GM20000 (cell line): Measurements from ENCODE around the gene GLG1.
"Not testable (repeated sequence)": the region's sequence is repeated elsewhere in the genome, so short reads cannot be mapped to it uniquely, and the experiment has no call there.

ENCODE experiments used
- DNase-seq: peaks from one replicate; pipeline ENCODE4 v3.0.0; 2012; ENCODE audit warnings: low spot score
- TF ChIP-seq, protein P1 (sequence below): IDR thresholded peaks from 2 replicates; pipeline ENCODE4 v1.5.1; 2012; ENCODE audit warnings: mild to moderate bottlenecking, control low read depth; ENCODE audit errors: extremely low read depth, missing control alignments

GLG1 gene

DNA sequence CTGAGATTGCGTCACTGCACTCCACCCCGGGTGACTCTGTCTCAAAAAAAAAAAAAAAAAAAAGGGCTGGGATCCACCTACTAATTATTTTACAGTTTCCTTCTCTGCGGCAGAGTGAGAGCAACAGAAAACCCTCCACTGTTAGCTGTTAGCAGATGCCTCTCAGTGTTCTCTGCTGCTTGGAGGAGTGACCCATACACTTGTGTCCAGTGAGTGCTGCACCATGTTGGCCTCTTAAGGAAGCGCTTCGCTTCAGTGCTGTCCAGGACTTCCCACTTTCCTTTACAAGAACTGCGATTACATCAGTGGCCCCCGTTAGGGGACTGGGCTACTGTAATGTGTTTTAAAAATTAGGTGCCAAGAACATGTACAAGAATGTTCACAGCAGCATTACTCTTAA lies 167.2 kb downstream of the GLG1 start:
- TF ChIP-seq, protein P1, sequence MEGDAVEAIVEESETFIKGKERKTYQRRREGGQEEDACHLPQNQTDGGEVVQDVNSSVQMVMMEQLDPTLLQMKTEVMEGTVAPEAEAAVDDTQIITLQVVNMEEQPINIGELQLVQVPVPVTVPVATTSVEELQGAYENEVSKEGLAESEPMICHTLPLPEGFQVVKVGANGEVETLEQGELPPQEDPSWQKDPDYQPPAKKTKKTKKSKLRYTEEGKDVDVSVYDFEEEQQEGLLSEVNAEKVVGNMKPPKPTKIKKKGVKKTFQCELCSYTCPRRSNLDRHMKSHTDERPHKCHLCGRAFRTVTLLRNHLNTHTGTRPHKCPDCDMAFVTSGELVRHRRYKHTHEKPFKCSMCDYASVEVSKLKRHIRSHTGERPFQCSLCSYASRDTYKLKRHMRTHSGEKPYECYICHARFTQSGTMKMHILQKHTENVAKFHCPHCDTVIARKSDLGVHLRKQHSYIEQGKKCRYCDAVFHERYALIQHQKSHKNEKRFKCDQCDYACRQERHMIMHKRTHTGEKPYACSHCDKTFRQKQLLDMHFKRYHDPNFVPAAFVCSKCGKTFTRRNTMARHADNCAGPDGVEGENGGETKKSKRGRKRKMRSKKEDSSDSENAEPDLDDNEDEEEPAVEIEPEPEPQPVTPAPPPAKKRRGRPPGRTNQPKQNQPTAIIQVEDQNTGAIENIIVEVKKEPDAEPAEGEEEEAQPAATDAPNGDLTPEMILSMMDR = no peak
- no peak for DNase-seq

DNA sequence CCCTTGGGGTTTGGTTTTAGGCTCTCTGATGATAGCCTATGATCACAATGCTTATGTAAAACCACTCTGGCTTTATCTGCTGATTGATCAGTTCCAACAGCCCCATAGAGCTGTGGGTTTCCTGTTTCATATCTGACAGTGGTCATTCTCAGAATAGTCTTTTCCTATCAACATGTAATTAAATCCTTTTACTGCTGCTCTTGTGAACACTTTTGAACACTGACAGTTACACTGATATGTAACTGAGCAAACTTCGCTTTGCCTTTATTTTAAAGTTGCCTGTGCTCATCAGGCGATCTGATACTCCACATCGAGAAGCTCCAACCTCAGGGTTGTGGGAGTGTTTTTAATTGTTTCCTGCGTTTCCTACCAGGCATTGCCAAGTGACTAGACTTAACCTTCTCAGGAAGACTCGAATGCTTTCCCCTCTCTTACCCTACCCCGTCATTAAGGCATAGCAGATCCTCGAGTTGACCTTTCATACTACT lies 168.4 kb downstream of the GLG1 start:
- DNase-seq = no peak
- TF ChIP-seq, protein P1 = no peak

DNA sequence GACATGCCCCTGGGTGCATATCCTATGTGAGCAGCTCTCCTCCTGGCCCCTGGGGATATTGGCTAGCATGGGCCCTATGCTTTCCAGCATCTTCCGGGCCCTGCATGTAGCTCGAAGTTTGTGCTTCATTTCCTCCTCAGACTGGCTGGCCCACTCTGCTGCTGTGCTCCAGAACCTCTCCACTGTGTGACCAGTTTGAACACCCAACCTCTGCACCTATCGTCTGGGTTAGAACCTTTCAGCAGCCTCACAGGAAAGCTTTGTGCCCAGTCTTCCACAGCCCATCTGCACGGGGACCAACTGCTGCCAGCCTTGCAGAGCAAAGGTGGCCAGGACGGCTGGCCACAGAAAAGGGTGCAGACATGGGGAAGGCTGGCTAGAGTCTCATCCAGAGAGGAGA lies 175.4 kb downstream of the GLG1 start:
- no peak for DNase-seq
- TF ChIP-seq, protein P1 = no peak

DNA sequence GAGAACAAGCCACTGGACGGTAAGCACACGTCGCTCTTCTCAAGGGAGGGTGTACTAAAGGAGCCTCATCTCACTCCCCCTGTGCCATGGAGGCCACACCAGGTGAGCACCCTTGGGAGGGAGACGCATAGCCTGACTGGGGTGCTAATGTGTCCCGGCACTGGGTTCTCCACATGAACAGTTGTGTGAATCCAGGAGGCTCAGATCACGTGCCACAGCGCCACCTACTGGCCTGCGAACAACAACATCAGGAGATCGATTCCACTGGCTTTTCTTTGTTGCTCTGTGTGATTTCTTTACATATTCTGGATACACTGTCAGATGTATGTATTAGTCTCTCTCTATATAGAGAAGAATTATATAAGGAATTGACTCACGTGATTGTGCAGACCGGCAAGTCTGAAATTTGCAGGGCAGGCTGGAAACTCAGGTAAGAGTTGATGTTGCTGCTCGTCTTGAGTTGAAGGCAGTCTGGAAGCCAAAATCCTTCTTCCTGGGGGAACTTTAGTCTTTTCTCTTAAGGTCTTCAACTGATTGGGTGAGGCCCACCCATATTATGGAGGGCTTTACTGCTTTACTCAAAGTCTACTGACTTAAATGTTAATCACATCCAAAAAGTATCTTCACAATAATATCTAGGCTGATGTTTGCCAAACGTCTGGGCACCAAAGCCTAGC lies 176.7 kb downstream of the GLG1 start:
- TF ChIP-seq, protein P1 = peak; percentile 56
- peak; percentile 38 for DNase-seq

DNA sequence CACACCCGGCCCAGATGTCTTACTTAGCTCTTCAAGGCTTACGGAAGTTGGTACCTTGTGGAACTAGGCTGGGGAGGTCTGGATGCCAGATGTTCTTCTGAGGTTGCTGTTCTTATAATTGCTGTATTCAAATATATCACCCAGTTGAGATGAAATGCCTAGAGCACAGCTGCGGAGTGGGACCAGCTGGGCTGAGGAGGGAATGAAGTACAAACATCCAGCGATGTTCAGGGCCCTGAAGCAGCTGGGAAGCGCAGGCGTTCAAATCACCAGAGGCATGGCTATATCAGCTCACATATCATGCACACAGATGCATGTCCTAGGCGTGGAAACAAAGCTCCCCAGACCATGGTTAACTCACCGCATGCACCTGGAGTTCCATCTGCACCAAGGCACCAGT lies 178.4 kb downstream of the GLG1 start:
- DNase-seq = not testable (repeated sequence)

DNA sequence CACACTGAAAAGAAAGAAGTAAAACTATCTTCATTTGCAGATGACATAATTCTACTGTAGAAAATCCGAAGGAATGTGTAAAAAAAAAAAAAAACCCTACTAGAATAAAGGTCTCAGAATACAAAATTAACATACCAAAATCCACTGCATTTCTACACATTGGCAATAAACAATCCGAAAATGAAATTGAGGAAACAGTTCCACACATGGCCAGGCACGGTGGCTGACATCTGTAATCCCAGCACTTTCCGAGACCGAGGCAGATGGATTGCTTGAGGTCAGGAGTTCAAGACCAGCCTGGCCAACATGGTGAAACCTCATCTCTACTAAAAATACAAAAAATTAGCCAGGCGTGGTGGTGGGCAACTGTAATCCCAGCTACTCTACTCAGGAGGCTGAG lies 181.2 kb downstream of the GLG1 start:
- DNase-seq = not testable (repeated sequence)

DNA sequence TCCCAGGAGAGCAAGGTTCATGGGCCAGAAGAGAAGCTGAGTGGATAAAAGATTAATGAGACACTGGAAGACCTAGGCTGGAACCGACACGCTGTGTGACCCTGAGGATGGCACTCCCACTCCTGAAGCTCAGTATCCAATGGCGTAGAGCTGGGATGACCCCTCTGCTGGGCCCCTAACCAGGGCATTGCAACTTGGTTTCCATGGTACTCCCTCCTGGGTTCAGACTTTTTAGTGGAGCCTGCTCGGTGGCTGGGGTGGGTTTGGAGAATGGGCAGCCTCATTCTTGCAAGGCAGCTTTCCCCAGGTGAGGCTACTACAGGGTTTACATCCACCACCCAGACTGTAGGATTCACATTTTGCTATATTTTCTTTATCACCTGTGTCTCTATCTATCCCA lies 183.2 kb downstream of the GLG1 start:
- not testable (repeated sequence) for DNase-seq

DNA sequence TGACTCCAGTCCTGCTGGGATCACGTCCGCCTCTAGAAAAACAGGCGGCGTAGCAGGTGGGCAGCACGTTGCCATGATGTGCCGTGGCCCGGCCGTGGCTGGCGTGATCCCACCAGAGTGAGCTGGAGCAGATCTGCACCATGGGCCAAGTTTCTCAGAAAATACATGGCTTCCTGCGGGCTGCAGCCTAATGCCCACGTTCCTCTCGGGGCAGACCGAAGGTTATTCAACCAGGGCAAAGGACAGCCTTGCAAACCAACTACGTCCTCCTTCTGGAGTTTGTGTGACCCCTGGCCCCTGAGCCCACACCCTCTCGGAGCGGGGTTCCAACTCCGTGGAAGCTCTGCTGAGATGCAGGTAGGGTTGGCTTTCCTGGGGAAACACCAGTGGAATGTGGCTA lies 184.8 kb downstream of the GLG1 start:
- not testable (repeated sequence) for DNase-seq

DNA sequence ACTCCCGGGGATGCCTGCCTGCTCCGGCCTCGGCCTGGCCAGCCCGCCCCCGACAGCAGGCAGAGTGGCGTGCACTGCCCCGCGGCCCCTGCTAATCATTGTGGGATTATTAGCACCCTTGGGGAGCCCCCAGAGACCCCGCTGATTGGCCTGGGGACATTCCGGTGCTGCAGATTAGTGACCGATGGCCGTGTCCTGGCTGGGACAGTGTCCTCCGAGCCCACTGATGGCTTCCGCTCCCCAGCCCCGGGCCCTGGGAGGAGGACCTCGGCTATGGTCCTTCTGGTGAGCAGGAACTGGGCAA lies 185.5 kb downstream of the GLG1 start:
- not testable (repeated sequence) for DNase-seq

DNA sequence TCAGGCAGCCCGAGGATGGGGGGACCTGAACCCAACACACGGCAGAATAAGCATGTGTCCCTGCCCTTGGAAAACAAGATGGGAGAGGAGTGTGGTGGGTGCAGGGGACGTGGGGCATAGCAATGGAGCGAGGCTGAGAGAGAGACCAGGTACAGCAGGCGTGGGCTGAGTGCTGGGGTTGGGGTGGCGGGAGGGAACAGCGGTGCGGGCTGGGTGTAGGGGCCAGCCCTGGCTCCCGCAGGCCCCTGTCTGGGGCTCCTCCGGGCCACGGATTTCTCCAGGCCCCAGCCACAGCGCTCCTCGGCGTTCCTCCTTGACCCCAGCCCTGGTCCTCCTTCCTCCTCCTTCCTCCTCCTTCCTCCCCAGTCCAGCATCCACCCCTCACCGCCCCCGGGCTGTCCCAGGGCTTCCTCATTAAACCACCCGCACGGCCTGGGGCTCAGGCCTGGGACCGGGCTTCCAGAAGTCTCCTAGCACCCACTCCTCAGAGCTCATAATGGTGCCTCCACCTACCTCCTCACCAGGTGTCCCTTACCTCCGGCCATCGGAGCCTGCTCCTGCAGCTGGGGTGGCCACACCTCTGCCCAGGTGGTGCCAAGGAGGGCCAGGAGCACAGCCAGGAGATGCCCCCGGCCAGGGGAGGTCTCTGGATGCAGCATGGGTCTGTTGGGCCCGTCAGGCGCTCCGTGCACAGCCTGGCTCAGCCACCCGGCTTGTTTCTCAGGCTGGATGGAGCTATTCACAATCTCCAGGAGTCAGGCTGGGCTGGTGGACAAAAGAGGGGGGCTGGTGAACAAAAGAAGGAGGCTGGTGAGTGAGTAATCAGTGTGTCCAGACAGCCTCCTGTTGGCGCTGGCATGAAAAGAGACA lies 186.1 kb downstream of the GLG1 start, which contains the start of gene CLEC18B:
Gene CLEC18B (minus strand): TSS at position 867 of the 870 bp plus-strand sequence. CDS start 208 bp downstream, at position 659.
- not testable (repeated sequence) for DNase-seq

DNA sequence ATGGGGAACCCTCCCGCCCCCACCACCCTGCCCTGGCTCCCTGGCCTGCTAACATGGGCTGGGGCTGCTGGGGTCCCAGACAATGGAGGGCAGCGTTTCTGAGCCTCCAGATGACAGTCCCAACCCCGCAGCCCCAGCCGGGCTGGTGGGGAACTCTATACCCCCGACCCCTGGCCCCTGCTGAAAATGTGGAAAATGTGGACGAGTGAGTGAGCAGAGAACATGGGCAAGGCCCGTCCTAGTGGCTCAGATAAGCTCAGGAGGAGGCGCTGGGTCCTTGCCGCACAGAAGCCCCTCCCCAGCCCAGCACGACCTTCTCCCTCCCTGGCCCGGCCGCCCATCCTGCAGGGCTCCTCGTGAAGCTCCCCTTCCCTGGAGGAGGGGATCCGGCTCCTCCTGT lies 187.1 kb downstream of the GLG1 start:
- DNase-seq = not testable (repeated sequence)

DNA sequence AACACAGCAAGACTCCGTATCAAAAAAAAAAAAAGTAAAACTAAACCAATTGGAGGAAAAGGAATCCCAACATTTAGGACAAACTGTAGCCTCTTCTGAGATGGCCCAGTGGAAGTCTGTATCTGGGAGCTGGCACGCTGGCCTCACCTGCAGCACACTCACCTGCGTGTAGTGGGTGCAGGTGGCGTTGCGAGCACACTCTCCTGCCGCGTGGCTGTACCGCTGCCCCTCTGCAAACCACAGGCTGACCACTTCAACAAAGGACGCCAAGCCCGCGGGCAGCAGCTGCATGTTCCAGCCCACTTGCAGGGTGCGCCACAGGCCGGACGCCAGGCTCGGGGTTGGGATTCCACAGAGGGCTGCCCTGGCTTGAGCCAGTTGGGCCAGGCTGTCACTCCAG lies 189.0 kb downstream of the GLG1 start:
- not testable (repeated sequence) for DNase-seq

DNA sequence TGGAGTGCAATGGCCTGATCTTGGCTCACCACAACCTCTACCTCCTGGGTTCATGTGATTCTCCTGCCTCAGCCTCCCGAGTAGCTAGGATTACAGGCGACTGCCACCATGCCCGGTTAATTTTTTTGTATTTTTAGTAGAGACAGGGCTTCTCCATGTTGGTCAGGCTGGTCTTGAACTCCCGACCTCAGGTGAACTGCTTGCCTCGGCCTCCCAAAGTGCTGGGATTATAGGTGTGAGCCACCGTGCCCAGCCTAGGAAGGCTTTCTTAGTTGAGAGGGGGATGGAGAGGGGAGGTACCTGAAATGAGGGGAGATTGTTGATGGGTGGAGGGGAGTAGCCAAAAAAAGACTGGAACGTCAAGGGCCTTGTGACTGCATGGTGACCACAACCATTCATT lies 193.0 kb downstream of the GLG1 start:
- not testable (repeated sequence) for DNase-seq

DNA sequence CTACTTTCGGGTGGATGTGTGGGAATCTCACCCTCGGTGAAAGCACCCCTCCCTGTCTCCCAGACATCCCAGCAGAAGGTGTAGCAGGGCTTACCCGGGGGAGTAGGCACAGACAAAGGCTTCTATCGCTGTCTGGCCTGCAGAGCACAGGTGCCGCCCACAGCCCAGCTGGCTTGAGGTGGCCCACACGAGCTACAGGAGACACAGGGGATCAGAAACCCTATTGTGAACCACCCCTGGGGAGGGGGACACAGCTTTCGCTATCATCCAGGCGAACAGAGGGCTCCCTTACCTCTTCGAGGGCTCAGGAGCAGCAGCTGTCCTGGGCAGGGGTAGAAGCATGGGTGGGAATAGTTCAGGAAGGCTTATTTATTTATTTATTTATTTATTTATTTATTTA lies 193.4 kb downstream of the GLG1 start:
- DNase-seq = not testable (repeated sequence)

DNA sequence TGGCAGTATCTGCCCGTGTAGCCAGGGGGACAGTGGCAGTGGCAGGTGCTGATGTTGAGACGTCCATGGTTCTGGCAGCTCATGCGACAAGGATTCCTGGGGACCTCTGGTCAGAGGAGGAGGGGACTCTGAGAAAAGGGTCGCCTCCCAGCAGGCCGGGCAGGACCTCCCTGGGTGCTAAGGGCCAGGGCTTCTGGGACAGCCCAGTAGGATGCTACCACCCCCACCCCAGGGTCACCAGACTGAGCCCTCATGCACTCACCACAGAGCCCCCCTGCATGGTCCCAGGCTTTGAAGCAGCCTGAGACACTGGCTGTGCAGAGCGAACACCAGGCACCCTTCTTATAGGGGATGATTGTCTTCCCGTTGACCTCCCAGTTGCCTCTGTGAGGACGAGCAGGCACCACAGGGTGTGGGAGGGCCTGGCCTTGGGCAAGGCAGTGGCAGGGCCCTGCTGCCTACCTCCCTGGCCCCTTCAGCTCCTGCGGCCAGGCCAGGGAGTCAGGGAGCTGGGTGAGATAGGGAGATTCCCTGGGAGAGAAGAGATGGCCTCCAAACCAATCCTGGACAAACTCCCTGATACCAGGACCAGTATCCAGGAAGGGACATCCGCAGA lies 194.0 kb downstream of the GLG1 start:
- not testable (repeated sequence) for DNase-seq
